HG03520 (cell line): Measurements from ENCODE around the gene ARHGAP4.

Experiments used
- ATAC-seq: cut with Tn5 transposase; IDR thresholded peaks from one replicate; pipeline ENCODE4 v1.9.1; 2021; ENCODE audit warnings: mild to moderate bottlenecking, moderate library complexity; ENCODE audit not compliant: unreplicated experiment

ARHGAP4 gene

GRCh38 chrX:153925739-153926551 is at the start of gene ARHGAP4:
Gene ARHGAP4, minus strand, starts transcription at chrX:153926264. Its CDS starts 62 bp downstream, at chrX:153926202.
- ATAC-seq = no peak

DNA sequence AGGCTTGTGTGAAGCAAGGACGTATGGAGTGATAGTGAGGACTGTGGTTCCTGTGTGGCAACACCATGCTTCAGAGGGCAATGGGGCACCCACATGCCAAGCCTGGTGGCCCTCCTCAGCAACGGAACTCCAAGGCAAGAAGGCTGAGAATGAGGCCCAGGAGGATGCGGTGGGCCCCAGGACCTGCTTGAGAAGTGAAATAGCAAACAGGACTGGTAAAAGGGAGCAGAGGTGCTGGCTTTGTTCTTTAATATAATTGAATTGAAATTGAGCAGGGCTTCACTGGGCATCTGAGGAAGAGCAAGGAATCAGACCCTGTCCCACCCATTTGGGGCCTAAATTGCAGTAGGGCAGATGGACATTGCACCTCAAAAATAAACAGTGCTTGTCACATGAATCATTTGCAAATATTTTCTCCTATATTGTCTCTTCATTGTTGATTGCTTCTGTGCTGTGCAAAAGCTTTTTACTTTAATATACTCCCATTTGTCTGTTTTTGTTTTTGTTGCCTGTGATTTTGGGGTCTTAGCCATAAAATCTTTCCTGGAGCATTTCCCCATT is 48.7 kb upstream of the ARHGAP4 start:
- no peak for ATAC-seq

DNA sequence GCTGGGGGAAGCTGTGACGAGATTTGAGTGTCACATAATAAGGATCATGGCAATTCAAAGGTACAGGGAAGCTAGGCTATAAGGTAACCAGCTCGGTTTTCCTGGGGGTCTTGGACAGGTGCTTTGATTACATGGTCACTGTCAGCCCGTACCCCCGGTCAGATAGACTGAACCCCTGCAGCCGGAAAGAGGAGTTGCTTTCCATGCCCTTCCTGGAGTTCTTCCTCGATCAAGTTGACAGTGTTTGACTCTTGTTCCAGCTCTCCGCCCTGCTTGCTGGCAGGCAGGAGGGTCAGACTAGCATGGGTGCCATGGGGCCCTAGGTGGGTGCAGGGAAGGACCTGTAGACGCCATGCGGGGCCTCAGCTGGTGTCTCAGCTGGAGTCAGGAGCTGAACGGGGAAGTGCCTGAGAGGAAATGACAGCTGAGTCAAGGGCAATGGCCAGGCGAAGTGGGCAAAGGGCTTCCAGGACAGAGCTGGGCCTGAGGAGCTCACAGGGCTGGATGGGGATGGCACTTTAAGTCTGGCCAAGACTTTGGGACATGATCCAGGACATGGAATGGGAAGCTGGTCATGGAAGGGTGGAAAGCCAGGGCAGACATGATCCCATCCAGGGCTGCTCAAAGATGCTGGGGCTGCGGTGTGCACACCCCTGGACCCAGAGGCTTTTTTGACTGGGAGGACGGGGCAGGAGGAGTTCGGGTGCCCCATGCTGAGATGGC is 48.1 kb upstream of the ARHGAP4 start:
- ATAC-seq = no peak

GRCh38 chrX:153973127-153974002 is 47.3 kb upstream of the ARHGAP4 start:
- ATAC-seq = no peak

DNA sequence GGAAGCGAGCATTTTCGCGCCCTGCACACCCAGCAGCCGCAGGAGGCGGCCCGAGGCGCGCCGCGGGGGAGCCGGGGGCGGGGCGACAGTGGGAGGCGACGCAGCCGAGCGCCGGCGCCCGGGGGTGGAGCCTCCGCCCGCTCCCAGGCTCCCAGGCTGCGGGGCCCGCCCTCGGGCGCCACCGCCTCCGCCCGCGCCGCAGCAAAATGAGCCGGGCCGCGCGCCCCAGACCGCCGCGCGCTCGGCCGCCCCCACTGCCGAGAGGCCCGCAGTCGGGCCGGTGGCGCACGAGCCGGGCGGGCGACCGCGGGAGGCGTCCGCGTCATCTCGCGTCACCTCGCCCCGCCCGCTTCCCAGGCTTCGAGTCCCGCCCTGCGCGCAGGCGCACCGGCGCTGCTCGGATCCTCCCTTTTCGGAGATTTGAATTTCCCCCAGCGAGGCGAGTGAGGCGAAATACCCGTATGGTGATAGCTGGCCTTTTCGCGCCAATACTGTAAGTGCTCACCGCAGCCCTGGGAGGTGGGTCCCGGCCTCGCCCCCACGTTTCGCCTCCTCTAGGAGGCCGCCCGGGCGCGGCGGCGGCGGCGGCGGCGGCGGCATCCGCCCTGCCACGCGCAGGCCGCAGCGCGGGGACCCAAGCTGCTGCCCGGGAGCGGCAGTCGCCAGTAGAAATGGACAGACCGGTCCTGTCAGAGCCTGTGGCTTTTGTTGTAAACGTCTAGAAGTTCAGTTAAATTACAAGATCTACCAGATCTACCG is 46.5 kb upstream of the ARHGAP4 start, which contains the start of gene TMEM187:
TMEM187 (plus strand) TSS at position 387 of the 759 bp plus-strand sequence. CDS start 9,309 bp downstream, outside the sequence.
- peak; percentile 54 for ATAC-seq

- peak; percentile 37 for ATAC-seq
Observed at GRCh38 chrX:153971450-153972367, 45.6 kb upstream of the ARHGAP4 start, which contains the start of gene HCFC1. Gene HCFC1, minus strand, starts transcription at chrX:153971818. Its CDS starts 978 bp downstream, at chrX:153970840.

- ATAC-seq = peak; percentile 31
Observed at GRCh38 chrX:153971124-153971449, 45.0 kb upstream of the ARHGAP4 start.

DNA sequence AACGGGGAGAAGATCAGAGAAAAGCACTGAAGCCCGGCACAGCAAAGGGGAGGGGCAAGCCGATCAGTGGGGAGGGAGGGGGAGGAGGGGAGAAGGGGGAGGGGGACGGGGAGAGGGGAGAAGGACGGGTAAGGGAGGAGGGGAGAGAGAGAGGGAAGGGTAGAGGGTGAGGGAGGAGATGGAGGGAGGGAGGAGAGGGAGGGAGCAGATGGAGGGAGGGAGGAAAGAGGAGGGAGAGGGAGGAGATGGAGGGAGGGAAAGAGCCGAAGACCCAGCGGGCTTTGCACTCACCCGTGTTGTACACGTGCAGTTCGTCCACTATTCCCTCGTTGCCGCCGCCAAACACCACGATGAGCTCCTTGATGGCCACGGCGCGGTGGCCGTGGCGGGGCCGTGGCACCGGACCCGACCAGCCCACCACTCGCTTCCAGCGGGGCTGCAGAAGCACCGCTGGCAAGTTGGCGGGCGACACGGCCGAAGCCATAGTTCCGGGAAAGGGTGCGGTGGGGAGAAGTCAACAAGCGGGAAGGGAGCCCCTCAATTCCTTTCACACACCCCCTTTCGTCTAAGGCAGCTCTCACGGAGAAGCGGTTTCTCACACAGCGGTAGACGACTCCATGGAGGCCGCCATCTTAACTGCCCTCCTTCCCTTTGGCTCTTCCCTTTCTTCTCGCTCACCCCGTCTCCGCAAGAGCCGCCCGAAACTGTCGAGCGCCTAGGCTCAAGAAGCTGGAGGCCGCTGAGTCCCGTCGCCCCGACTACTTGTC is 44.5 kb upstream of the ARHGAP4 start:
- ATAC-seq = peak; percentile 0

DNA sequence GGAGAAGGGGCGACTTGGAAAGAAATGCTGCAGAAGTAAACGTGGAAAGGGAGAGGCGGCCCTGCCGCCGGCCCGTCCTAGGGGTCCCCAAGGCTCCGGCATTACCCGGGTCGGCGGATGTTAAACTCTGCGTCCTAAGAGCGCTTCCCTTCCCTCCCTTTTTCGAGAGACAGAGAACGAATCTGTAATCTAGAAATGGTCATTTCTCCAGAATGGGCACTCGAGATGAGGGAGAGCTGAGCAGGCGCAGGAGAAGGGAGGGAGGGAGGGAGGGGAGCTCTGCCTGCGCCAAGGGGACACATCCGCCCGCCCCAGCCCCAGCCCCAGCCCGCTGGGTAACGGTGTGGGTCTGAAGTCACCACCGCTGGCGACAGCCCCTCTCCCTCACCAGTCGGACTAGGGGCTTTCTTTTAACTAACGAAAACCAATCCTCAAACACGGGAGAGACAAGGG is 43.9 kb upstream of the ARHGAP4 start:
- ATAC-seq = no peak

DNA sequence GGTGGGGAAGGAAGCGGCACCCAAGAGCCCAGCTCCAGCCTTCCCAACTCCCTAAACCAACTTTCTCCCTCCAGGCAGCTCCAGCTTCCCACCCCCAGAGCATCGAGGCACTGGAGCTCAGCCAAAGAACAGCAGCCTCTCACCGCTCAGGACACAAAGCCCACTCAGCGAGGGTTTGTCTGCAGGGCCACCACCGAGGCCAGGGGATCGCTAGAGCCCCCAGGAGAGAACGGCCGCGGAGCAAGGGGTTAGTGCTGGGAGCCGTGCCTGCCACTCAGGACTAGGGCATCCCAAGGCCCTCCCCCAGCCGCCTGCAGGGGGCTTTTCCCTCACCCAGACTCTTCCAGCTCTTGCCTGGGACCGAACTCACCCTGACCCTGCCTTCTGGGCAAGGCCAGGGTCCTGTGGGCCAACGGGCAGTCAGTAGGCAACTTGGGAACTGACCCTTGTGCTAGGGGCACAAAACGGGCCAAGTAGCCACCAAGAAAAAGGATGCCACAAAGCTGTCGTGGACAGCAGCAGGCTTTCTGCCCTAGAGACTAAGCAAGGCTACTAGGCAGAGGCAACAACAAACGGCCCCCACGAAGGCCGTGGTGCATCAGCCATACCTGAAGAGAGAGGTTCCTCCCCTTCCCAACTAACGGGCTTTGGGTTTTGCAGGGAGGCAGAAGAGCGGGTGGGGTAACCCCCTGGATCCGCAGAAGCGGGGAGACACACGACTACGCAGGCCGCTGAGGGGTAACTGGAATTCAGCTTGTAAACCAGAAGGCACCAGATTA is 43.2 kb upstream of the ARHGAP4 start:
- no peak for ATAC-seq

- ATAC-seq = no peak
Observed at GRCh38 chrX:153968754-153969124, 42.7 kb upstream of the ARHGAP4 start.

- ATAC-seq = no peak
Observed at GRCh38 chrX:153968255-153968654, 42.2 kb upstream of the ARHGAP4 start.

- ATAC-seq = no peak
Observed at GRCh38 chrX:153967536-153968224, 41.6 kb upstream of the ARHGAP4 start.

GRCh38 chrX:153966841-153967535 is 40.9 kb upstream of the ARHGAP4 start:
- ATAC-seq = no peak

- ATAC-seq = no peak
Observed at GRCh38 chrX:153966283-153966688, 40.2 kb upstream of the ARHGAP4 start.

GRCh38 chrX:153965406-153965805 is 39.3 kb upstream of the ARHGAP4 start:
- no peak for ATAC-seq
